ENCODE data around the gene FBXL4.
"Not testable (repeated sequence)": the region's sequence is repeated elsewhere in the genome, so short reads cannot be mapped to it uniquely, and the experiment has no call there.

Gene FBXL4

GRCh38 chr6:98925831-98926230 is 21.9 kb downstream of the FBXL4 start:
- no peak overlapping the region for H3K4me3 Mint-ChIP-seq
- peaks cover 4% of the 10 kb centered on the region for H3K9me3 Mint-ChIP-seq
- no peak for DNase-seq
- peaks cover 8% of the 10 kb centered on the region for H3K4me1 Mint-ChIP-seq
- TF ChIP-seq, protein P1, sequence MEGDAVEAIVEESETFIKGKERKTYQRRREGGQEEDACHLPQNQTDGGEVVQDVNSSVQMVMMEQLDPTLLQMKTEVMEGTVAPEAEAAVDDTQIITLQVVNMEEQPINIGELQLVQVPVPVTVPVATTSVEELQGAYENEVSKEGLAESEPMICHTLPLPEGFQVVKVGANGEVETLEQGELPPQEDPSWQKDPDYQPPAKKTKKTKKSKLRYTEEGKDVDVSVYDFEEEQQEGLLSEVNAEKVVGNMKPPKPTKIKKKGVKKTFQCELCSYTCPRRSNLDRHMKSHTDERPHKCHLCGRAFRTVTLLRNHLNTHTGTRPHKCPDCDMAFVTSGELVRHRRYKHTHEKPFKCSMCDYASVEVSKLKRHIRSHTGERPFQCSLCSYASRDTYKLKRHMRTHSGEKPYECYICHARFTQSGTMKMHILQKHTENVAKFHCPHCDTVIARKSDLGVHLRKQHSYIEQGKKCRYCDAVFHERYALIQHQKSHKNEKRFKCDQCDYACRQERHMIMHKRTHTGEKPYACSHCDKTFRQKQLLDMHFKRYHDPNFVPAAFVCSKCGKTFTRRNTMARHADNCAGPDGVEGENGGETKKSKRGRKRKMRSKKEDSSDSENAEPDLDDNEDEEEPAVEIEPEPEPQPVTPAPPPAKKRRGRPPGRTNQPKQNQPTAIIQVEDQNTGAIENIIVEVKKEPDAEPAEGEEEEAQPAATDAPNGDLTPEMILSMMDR (IDR thresholded peaks at IDR 0.05) = no peak
- peaks cover 46% of the 10 kb centered on the region for H3K36me3 Mint-ChIP-seq (ENCODE audit: low read depth)
- no peak overlapping the region for H3K27ac Mint-ChIP-seq
- H3K27me3 Mint-ChIP-seq (ENCODE audit: low read depth, poor library complexity) = no peaks in the 10 kb centered on the region

GRCh38 chr6:98924647-98925046 is 23.1 kb downstream of the FBXL4 start:
- Mint-ChIP-seq H3K27me3 (ENCODE audit: low read depth, poor library complexity) (no peaks in the 10 kb centered on the region), H3K9me3 (peaks cover 4% of the 10 kb centered on the region), H3K36me3 (ENCODE audit: low read depth) (peaks cover 39% of the 10 kb centered on the region), H3K4me3 (no peak overlapping the region), H3K4me1 (peaks cover 3% of the 10 kb centered on the region), H3K27ac (no peak overlapping the region)
- DNase-seq = no peak
- TF ChIP-seq, protein P1 (IDR thresholded peaks at IDR 0.05) = no peak

DNA sequence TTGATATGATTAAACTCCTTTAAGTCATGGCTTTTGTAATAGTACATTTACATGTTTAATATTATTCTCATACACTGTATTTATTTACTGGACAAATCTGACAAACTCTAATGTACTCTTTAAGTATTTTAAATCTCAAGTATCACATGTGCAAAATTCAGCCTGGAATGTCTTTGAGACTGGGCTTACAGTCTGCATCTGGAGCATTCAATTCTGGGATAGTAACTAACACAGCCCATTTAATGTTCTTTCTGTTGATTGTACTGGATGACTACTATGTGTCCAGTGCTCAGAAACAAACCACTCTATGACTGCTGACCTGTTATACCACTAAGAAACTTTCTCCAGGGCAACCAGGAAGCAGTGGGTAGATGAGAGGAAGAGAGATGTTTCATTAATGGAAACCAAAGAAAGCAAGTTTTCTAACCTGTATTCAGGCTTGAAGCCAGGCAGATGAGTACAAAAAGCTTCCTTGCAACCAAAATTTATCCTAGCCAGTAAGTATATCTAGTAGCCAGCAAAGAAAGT is 26.8 kb downstream of the FBXL4 start:
- no peaks in the 10 kb centered on the region for H3K27me3 Mint-ChIP-seq (ENCODE audit: low read depth, poor library complexity)
- H3K4me1 Mint-ChIP-seq = no peaks in the 10 kb centered on the region

DNA sequence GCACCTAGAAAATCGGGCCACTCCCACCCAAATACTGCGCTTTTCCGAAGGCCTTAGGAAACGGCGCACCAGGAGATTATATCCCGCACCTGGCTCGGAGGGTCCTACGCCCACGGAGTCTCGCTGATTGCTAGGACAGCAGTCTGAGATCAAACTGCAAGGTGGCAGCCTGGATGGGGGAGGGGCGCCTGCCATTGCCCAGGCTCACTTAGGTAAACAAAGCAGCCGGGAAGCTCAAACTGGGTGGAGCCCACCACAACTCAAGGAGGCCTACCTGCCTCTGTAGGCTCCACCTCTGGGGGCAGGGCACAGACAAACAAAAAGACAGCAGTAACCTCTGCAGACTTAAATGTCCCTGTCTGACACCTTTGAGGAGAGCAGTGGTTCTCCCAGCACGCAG is 36.8 kb downstream of the FBXL4 start:
- not testable (repeated sequence) for H3K4me1 Mint-ChIP-seq; H3K27ac Mint-ChIP-seq; DNase-seq; H3K27me3 Mint-ChIP-seq (ENCODE audit: low read depth, poor library complexity); H3K4me3 Mint-ChIP-seq
- Mint-ChIP-seq H3K36me3 (ENCODE audit: low read depth) (peaks cover 58% of the 10 kb centered on the region), H3K9me3 (peaks cover 47% of the 10 kb centered on the region)

More for the DNA sequence above, 26.8 kb downstream of the FBXL4 start:
- Mint-ChIP-seq H3K4me3 (no peak overlapping the region), H3K36me3 (ENCODE audit: low read depth) (peaks cover 20% of the 10 kb centered on the region), H3K9me3 (peaks cover 5% of the 10 kb centered on the region), H3K27ac (peak overlapping the region; percentile 54)
- no peak for DNase-seq
- TF ChIP-seq, protein P1 (IDR thresholded peaks at IDR 0.05) = no peak

DNA sequence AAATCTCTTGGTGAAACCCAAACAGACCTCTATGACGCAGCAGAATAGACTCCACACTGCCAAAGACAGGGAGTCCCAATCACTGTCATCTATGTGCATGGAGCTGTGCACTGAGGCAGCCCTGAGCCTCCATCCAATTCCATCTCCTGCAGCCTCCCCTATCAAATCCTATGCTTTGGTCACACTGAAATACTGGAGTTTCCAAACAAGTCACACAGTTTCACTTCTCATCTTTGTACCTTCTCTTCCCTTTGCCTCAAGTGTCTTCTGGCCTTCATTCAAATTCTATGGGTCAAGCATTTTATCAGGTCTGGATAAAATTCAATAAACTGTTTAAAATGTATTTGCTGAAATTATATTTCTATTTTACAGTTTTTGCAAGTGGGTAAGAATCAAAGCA is 38.5 kb downstream of the FBXL4 start:
- TF ChIP-seq, protein P1 (IDR thresholded peaks at IDR 0.05) = no peak
- no peak overlapping the region for H3K27ac Mint-ChIP-seq
- peaks cover 43% of the 10 kb centered on the region for H3K9me3 Mint-ChIP-seq
- no peak for DNase-seq
- peaks cover 5% of the 10 kb centered on the region for H3K27me3 Mint-ChIP-seq (ENCODE audit: low read depth, poor library complexity)
- no peak overlapping the region for H3K4me3 Mint-ChIP-seq
- no peaks in the 10 kb centered on the region for H3K4me1 Mint-ChIP-seq
- H3K36me3 Mint-ChIP-seq (ENCODE audit: low read depth) = peaks cover 56% of the 10 kb centered on the region

- H3K27ac Mint-ChIP-seq; H3K27me3 Mint-ChIP-seq (ENCODE audit: low read depth, poor library complexity); H3K4me1 Mint-ChIP-seq; DNase-seq; H3K4me3 Mint-ChIP-seq: not testable (repeated sequence)
- H3K36me3 Mint-ChIP-seq (ENCODE audit: low read depth) = peaks cover 40% of the 10 kb centered on the region
- H3K9me3 Mint-ChIP-seq = peaks cover 16% of the 10 kb centered on the region
Observed at GRCh38 chr6:98906342-98906741, 41.4 kb downstream of the FBXL4 start.

DNA sequence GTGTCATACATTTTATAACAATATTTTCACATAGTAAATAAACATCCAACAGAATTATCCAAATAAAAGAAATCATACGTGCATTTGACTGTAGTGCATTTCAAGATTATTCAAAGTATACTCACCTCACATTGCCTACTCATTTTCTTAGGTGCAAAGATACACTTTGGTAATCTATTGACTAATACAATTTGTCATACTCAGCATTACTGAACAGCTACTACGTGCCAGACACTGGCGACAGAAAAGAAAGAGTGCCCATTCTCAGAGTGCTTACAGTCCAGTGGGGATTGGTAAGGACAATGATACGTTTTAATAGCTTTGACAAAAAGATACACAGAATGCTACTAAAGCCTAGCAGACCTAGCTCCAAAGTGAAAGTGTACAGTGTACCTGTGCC is 42.0 kb downstream of the FBXL4 start:
- TF ChIP-seq, protein P1 (IDR thresholded peaks at IDR 0.05) = no peak
- Mint-ChIP-seq H3K4me3 (no peak overlapping the region), H3K27ac (no peak overlapping the region), H3K9me3 (peaks cover 10% of the 10 kb centered on the region), H3K4me1 (no peaks in the 10 kb centered on the region), H3K27me3 (ENCODE audit: low read depth, poor library complexity) (no peaks in the 10 kb centered on the region), H3K36me3 (ENCODE audit: low read depth) (peaks cover 40% of the 10 kb centered on the region)
- no peak for DNase-seq
